Measurements from ENCODE around the gene CLDN7. TPM values are rescaled to one million over a fixed set of nuclear protein-coding genes. Genes with fewer than 3 reads are reported as not detected.

The CLDN7 gene
- total RNA-seq, 2 experiments from 2014 or later: 0.29 TPM; not detected in 1

DNA sequence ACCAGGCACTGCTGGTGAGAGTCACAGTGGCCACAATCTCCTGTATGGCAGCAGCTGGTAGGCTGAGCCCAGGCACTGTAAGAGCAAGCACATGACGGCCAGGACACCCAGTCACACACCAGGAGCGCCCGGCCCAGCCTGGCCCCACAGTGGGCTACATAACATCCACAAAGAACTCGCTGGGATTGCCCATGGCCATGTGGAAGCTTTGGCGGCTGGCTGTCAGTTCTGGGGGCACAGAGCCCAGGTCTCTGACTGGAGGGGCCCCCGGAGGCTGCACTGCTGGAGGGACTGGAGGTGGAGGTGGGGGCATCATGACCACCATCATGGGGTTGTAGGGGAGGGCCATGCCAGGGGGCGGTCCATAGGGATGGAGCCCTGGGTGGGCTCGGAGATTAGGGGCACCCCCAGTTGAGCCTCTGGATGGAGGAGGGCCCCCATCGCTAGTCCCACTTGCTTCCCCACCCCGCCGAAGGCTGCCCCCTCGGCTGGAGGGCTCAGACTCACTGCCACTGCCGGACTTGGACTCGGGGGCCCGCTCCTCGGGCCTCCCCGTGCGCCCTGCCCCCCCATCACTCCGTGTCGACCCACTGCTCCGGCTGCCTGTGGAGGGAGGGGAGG is 36.5 kb downstream of the CLDN7 start:
- no peak overlapping the region for H3K27ac Mint-ChIP-seq

DNA sequence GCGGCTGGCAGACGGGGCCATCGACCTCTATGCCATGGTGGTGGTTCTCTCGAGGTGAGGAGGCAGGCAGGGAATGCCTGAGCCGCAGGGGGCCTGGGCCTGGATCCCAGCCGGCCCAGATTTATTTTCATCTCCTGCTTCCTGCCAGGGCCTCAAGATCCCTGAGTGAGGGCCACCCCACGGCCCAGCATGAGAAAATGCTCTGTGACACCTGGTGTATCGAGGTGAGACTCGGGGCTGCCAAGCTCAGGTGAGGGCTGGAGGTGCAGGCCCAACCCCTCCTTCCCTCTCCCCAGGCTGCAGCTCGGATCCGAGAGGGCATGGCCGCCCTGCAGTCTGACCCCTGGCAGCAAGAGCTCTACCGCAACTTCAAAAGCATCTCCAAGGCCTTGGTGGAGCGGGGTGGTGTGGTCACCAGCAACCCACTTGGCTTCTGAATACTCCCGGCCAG is 37.6 kb downstream of the CLDN7 start:
- Mint-ChIP-seq H3K4me3 (no peak overlapping the region), H3K9me3 (no peaks in the 10 kb centered on the region), H3K27me3 (no peaks in the 10 kb centered on the region), H3K4me1 (peaks cover 19% of the 10 kb centered on the region), H3K36me3 (ENCODE audit: low read depth) (peaks cover 37% of the 10 kb centered on the region), H3K27ac (no peak overlapping the region)
- POLR2A ChIA-PET: no interaction called here
- CTCF ChIA-PET: interaction anchor here (0.7 to 1.2 kb wide), 4 partner anchors 10 to 32 kb away, joined by 3 to 5 read pairs (median 4); partner anchors contain the start of gene DVL2
- DNase-seq: no peak

More for the DNA sequence above, 36.5 kb downstream of the CLDN7 start:
- ChIA-PET POLR2A (no interaction called here), CTCF (interaction anchor here (0.6 to 1.7 kb wide), 2 partner anchors 68 to 71 kb away, joined by 3 to 4 read pairs; no protein-coding TSS in a partner anchor)
- DNase-seq: no peak
- peaks cover 13% of the 10 kb centered on the region for H3K4me1 Mint-ChIP-seq
- no peaks in the 10 kb centered on the region for H3K27me3 Mint-ChIP-seq
- no peaks in the 10 kb centered on the region for H3K9me3 Mint-ChIP-seq
- H3K36me3 Mint-ChIP-seq (ENCODE audit: low read depth): peaks cover 36% of the 10 kb centered on the region
- no peak overlapping the region for H3K4me3 Mint-ChIP-seq

DNA sequence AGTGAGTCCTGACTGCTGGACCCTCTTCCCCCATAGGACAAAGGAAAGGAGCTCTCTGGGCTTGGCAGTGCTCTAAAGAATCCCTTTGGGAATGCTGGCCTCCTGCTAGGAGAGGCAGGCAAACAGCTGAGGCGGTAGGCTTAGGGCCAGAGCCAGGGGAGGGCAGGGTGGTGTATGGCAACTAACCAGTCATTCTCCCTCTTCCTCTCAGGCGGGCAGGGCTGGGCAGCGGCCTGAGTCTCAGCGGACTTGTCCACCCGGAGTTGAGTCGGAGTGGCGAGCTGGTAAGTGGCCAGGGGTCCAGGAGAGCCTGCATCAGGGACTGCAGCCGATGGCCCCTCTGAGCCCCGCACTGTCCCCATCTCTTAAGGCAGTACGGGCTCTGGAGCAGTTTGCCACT is 38.2 kb downstream of the CLDN7 start:
- no peak overlapping the region for H3K27ac Mint-ChIP-seq
- peaks cover 34% of the 10 kb centered on the region for H3K36me3 Mint-ChIP-seq (ENCODE audit: low read depth)
- CTCF ChIA-PET: interaction anchor here (0.7 to 1.2 kb wide), 3 partner anchors 9 to 33 kb away, joined by 3 to 5 read pairs (median 3); no protein-coding TSS in a partner anchor

DNA sequence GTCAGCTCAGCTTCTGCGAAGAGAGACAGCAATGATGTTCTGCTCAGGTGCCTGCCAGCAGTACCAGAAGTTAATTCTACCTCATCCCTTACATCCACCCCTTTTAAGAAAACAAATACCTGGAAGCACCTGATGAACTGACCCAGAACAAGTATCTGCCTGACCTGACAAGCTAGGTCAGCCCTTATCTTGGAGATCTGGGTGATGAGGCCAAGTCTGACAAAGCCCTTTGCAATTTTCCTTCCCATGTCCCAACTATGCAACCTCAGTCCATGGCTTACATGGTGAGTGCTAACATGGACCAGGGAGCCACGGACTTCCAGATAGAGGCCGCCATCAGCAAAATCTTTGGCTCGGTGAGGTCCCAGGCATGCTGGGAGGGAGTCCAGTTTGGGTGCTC is 38.9 kb downstream of the CLDN7 start:
- H3K4me1 Mint-ChIP-seq: peaks cover 28% of the 10 kb centered on the region
- no peak overlapping the region for H3K4me3 Mint-ChIP-seq
- no peak for DNase-seq
- H3K27ac Mint-ChIP-seq: no peak overlapping the region
- H3K36me3 Mint-ChIP-seq (ENCODE audit: low read depth): peaks cover 32% of the 10 kb centered on the region
- H3K9me3 Mint-ChIP-seq: no peaks in the 10 kb centered on the region
- H3K27me3 Mint-ChIP-seq: no peaks in the 10 kb centered on the region
- POLR2A ChIA-PET: no interaction called here
- CTCF ChIA-PET: interaction anchor here (0.6 to 5.0 kb wide), 2 partner anchors 48 to 75 kb away, joined by 3 to 48 read pairs; no protein-coding TSS in a partner anchor

More for the DNA sequence above, 38.2 kb downstream of the CLDN7 start:
- Mint-ChIP-seq H3K4me3 (no peak overlapping the region), H3K9me3 (no peaks in the 10 kb centered on the region), H3K4me1 (peaks cover 23% of the 10 kb centered on the region), H3K27me3 (no peaks in the 10 kb centered on the region)
- POLR2A ChIA-PET: no interaction called here
- DNase-seq: no peak

DNA sequence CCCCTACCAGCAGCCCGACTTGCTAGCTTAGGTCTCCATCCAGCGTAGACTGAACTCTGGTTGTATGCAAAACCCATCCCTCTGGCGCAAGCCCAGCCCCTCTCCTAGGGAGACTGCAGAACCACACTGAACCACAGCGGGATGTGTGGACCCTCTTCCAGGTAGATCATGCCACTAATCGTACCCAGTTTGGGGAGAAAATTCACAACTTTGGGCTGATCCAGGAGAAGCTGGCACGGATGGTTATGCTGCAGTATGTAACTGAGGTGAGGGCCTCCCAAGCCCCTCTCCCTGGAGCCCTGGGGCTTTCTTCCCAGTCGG is 39.3 kb downstream of the CLDN7 start:
- DNase-seq: no peak
- no peaks in the 10 kb centered on the region for H3K27me3 Mint-ChIP-seq
- H3K9me3 Mint-ChIP-seq: no peaks in the 10 kb centered on the region
- no peak overlapping the region for H3K27ac Mint-ChIP-seq
- CTCF ChIA-PET: interaction anchor here (0.6 to 5.0 kb wide), 2 partner anchors 48 to 75 kb away, joined by 3 to 48 read pairs; no protein-coding TSS in a partner anchor
- POLR2A ChIA-PET: no interaction called here
- H3K4me1 Mint-ChIP-seq: peaks cover 33% of the 10 kb centered on the region
- no peak overlapping the region for H3K4me3 Mint-ChIP-seq
- peaks cover 29% of the 10 kb centered on the region for H3K36me3 Mint-ChIP-seq (ENCODE audit: low read depth)

DNA sequence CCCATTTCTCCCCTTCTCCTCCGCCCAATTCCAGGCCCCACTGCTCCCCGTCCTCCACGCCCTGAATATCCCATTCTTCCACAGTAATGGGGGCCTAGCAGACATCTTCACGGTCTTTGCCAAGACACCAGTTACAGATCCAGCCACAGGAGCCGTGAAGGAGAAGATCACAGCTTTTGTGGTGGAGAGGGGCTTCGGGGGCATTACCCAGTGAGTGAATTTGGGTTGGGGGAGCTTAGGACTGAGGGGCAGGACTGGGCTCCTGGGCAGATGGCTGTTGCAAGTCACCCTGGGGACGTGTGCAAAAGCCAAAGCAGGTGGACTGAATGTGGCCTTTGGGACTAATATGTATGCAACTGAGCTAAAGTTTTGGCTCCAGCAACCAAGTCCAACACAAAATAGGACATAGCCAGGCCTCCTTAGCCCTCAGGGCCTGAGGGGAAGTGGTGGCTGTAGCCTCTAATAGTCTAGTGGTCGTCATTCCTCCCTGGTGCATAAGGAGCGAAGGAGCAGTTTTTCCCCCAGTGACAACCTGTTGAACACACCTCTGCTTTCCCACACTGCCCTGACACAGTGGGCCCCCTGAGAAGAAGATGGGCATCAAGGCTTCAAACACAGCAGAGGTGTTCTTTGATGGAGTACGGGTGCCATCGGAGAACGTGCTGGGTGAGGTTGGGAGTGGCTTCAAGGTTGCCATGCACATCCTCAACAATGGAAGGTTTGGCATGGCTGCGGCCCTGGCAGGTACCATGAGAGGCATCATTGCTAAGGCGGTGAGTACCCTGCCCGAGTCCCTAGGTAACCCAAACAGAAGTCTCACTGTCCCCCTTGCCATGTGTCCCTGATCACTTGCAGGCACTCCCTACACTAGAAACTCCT is 39.9 kb downstream of the CLDN7 start:
- Mint-ChIP-seq H3K4me1 (peaks cover 38% of the 10 kb centered on the region), H3K27ac (peak overlapping the region; percentile 9), H3K9me3 (no peaks in the 10 kb centered on the region), H3K36me3 (ENCODE audit: low read depth) (peaks cover 27% of the 10 kb centered on the region), H3K27me3 (no peaks in the 10 kb centered on the region), H3K4me3 (no peak overlapping the region)
- POLR2A ChIA-PET: no interaction called here
- CTCF ChIA-PET: interaction anchor here (0.8 to 5.0 kb wide), 3 partner anchors 12 to 76 kb away, joined by 3 to 48 read pairs (median 16); partner anchors contain the start of genes DVL2 and PHF23
- no peak for DNase-seq

DNA sequence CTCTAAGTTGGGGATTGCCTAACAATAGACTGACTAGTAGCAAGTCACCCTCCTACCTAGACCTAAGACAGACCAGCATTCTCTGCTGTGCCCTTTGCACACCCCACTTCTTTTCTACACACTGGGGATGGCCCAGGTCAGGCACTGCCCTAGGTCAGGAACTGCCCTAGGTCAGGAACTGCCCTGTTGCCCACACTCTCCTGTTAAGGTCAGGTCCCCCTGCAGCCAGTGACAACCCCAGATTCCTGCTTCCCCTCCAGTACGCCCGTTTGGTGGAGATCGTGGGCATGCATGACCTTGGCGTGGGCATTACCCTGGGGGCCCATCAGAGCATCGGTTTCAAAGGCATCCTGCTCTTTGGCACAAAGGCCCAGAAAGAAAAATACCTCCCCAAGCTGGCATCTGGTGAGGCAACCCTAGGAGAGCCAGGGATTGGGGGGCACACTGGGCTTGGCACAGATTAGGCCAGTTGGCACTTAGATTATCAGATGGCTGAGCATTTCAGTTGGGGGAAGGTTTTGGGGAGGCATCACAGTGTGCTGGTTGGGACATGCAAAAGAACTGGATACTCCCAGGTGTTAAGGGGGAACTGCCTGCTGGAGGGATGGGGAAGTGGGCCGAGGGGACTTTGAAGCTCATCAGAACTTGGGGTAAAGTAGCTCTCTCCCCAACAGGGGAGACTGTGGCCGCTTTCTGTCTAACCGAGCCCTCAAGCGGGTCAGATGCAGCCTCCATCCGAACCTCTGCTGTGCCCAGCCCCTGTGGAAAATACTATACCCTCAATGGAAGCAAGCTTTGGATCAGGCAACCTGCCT is 40.8 kb downstream of the CLDN7 start:
- Mint-ChIP-seq H3K27ac (peak overlapping the region; percentile 72), H3K9me3 (no peaks in the 10 kb centered on the region), H3K36me3 (ENCODE audit: low read depth) (peaks cover 21% of the 10 kb centered on the region), H3K4me1 (peaks cover 42% of the 10 kb centered on the region), H3K4me3 (peak overlapping the region; percentile 91), H3K27me3 (no peaks in the 10 kb centered on the region)
- CTCF ChIA-PET: interaction anchor here (0.6 to 5.0 kb wide), 12 partner anchors 7 to 467 kb away, joined by 3 to 48 read pairs (median 4); partner anchors contain the start of genes DVL2, GABARAP and PHF23
- POLR2A ChIA-PET: interaction anchor here (0.9 kb wide), 1 partner anchor 21 kb away, joined by 3 read pairs; the partner anchor contains the start of gene GABARAP
- DNase-seq: no peak

DNA sequence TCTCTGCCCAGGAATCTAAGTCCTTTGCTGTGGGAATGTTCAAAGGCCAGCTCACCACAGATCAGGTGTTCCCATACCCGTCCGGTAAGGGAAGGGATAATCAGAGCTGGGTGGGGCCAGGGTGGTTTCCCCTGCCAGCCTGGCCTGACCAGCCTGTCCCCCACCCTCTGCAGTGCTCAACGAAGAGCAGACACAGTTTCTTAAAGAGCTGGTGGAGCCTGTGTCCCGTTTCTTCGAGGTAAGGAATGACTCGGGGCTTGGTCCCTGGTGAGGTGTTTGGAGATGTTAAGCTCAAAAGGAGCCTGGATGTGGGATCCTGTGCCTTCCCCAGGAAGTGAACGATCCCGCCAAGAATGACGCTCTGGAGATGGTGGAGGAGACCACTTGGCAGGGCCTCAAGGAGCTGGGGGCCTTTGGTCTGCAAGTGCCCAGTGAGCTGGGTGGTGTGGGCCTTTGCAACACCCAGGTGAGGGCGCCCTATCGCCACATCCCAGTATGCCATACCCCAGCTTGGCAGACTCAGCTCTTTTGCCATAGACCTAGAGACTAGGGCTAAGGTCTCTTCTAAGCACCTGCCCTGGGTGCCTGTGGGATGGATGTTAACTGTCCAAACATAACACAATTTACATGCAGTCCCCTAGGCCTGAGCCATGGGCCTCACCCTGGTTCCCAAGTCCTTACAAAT is 41.5 kb downstream of the CLDN7 start:
- Mint-ChIP-seq H3K27ac (peak overlapping the region; percentile 81), H3K9me3 (no peaks in the 10 kb centered on the region), H3K36me3 (ENCODE audit: low read depth) (peaks cover 19% of the 10 kb centered on the region), H3K27me3 (no peaks in the 10 kb centered on the region), H3K4me1 (peaks cover 50% of the 10 kb centered on the region), H3K4me3 (peak overlapping the region; percentile 91)
- ChIA-PET POLR2A (interaction anchor here (0.9 to 1.9 kb wide), 2 partner anchors 22 to 175 kb away, joined by 3 to 5 read pairs; partner anchors contain the start of gene GABARAP), CTCF (interaction anchor here (0.6 to 5.0 kb wide), 14 partner anchors 8 to 466 kb away, joined by 3 to 48 read pairs (median 3); partner anchors contain the start of genes DVL2, GABARAP and PHF23)
- DNase-seq: peak; percentile 68

DNA sequence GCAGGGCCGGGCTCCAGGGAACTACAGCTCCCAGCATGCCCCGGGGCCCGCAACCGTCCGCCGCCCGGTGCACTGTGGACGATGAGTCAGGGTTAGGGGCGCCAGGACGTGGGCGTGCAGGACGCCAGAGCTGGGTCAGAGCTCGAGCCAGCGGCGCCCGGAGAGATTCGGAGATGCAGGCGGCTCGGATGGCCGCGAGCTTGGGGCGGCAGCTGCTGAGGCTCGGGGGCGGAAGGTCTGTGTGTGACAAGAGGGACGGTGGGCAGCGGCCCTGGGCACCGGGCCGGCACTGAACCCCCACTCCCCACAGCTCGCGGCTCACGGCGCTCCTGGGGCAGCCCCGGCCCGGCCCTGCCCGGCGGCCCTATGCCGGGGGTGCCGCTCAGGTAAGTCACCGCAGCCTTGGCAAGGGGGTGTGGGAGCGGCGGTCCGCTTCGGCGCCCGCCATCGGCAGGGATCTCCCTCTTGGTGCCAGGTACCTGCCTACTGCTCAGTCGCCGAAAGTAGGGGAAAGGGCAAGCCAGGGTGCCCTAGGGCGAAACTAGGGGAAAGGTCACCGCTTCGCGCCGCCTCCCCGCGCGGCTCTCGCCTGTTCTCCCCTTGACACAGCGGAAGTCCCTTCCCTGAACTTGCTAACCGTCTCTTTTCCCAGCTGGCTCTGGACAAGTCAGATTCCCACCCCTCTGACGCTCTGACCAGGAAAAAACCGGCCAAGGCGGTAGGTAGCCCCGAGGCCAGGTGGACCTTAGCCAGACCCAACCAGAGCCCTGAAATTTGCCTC is 42.3 kb downstream of the CLDN7 start, which contains the start of the genes ACADVL and DLG4:
Gene ACADVL, plus strand, starts transcription at position 127 of the 781 bp plus-strand sequence. Its CDS starts 47 bp downstream, at position 174.
Gene DLG4, minus strand, starts transcription at position 25 of the 781 bp plus-strand sequence.
- POLR2A ChIA-PET: interaction anchor here (0.9 to 1.9 kb wide), 2 partner anchors 18 to 174 kb away, joined by 3 to 5 read pairs; no protein-coding TSS in a partner anchor
- Mint-ChIP-seq H3K27me3 (no peaks in the 10 kb centered on the region), H3K36me3 (ENCODE audit: low read depth) (peaks cover 19% of the 10 kb centered on the region), H3K4me3 (peak within 1 kb of the TSS; percentile 91), H3K9me3 (no peaks in the 10 kb centered on the region), H3K27ac (peak within 1 kb of the TSS; percentile 89), H3K4me1 (peaks cover 56% of the 10 kb centered on the region)
- CTCF ChIA-PET: interaction anchor here (0.6 to 5.0 kb wide), 16 partner anchors 9 to 174 kb away, joined by 3 to 48 read pairs (median 3); partner anchors contain the start of genes DVL2, GABARAP and PHF23
- peak; percentile 74 for DNase-seq

DNA sequence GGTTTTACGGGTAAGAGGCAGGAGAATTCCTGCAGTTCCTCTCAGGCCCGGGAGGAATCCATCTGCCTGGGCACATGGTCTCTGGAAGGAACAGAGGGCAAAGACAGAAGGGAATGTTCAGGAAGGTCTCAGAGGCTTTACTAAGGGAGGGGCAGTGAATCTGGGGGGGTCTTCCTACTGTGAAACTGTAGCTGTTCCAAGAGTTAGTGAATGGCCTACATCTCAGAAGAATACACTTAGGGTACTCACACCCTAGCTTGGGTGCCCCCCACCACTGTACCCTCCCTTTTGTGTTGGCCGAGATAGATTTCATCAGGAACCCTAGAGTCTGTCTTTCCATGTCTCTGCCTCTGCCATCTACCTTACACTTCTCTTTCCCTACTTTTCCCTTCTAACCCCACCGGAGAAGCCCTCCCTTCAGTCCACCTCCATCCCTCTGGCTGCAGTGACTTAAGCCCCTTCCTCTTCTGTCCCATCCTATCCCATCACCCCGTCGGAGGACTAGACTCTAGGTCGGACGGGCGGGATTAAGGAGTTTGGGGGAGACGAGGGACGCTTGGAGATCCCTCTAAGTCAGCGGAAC is 43.0 kb downstream of the CLDN7 start:
- Mint-ChIP-seq H3K27ac (peak overlapping the region; percentile 89), H3K9me3 (no peaks in the 10 kb centered on the region), H3K4me1 (peaks cover 62% of the 10 kb centered on the region), H3K36me3 (ENCODE audit: low read depth) (peaks cover 19% of the 10 kb centered on the region), H3K27me3 (no peaks in the 10 kb centered on the region), H3K4me3 (peak overlapping the region; percentile 91)
- POLR2A ChIA-PET: interaction anchor here (0.9 to 1.9 kb wide), 2 partner anchors 19 to 173 kb away, joined by 3 to 5 read pairs; no protein-coding TSS in a partner anchor
- no peak for DNase-seq
- CTCF ChIA-PET: interaction anchor here (0.6 to 5.0 kb wide), 10 partner anchors 10 to 167 kb away, joined by 3 to 48 read pairs (median 4); partner anchors contain the start of genes DVL2, GABARAP and PHF23

Data from activated CD4-positive, alpha-beta T cell treated with anti-CD3 and anti-CD28 coated beads, Interleukin-2, amount 10 ng/mL, durations not matched to agents 7 days and 5 days (primary cell).